Inflammatory macrophage (primary cell): ENCODE data around the gene VAV3.
"Not testable (repeated sequence)": the region's sequence is repeated elsewhere in the genome, so short reads cannot be mapped to it uniquely, and the experiment has no call there.

Experiments
- DNase-seq, 2 donors: peaks; one replicate each; pipeline ENCODE4 v3.0.0-alpha.2; 2020 to 2022

Gene VAV3

GRCh38 chr1:107680579-107680985 lies 284.4 kb downstream of the VAV3 start:
- no peak for DNase-seq

- no peak for DNase-seq
Measured at GRCh38 chr1:107679411-107679953, 285.5 kb downstream of the VAV3 start.

- DNase-seq: no peak
Measured at GRCh38 chr1:107678993-107679392, 286.0 kb downstream of the VAV3 start.

GRCh38 chr1:107677697-107678096 lies 287.3 kb downstream of the VAV3 start:
- DNase-seq: no peak

GRCh38 chr1:107674486-107674885 lies 290.5 kb downstream of the VAV3 start:
- DNase-seq: no peak

GRCh38 chr1:107673006-107673405 lies 292.0 kb downstream of the VAV3 start:
- DNase-seq: no peak

- DNase-seq: no peak
Measured at GRCh38 chr1:107670397-107671040, 294.5 kb downstream of the VAV3 start.

GRCh38 chr1:107669996-107670395 lies 295.0 kb downstream of the VAV3 start:
- no peak for DNase-seq

- DNase-seq: no peak
Measured at GRCh38 chr1:107668762-107669161, 296.2 kb downstream of the VAV3 start.

- DNase-seq: no peak
Measured at GRCh38 chr1:107666493-107666892, 298.5 kb downstream of the VAV3 start.

- no peak for DNase-seq
Measured at GRCh38 chr1:107664982-107665925, 299.7 kb downstream of the VAV3 start.

GRCh38 chr1:107662971-107663370 lies 302.0 kb downstream of the VAV3 start:
- no peak for DNase-seq

GRCh38 chr1:107661158-107661557 lies 303.8 kb downstream of the VAV3 start:
- DNase-seq: no peak

- DNase-seq: no peak
Measured at GRCh38 chr1:107659961-107660360, 305.0 kb downstream of the VAV3 start.

GRCh38 chr1:107657356-107657755 lies 307.6 kb downstream of the VAV3 start:
- DNase-seq: no peak

GRCh38 chr1:107653765-107654164 lies 311.2 kb downstream of the VAV3 start:
- no peak for DNase-seq

- DNase-seq: no peak
Measured at GRCh38 chr1:107653005-107653404, 312.0 kb downstream of the VAV3 start.

GRCh38 chr1:107650825-107651224 lies 314.2 kb downstream of the VAV3 start:
- not testable (repeated sequence) for DNase-seq

GRCh38 chr1:107649023-107649422 lies 316.0 kb downstream of the VAV3 start:
- no peak for DNase-seq

- no peak for DNase-seq
Measured at GRCh38 chr1:107648071-107648470, 316.9 kb downstream of the VAV3 start.

GRCh38 chr1:107647012-107647411 lies 318.0 kb downstream of the VAV3 start:
- DNase-seq: no peak

GRCh38 chr1:107643766-107644165 lies 321.2 kb downstream of the VAV3 start:
- DNase-seq: no peak

- peak; percentile 13 to 26 for DNase-seq
Measured at GRCh38 chr1:107640207-107640606, 324.8 kb downstream of the VAV3 start.

GRCh38 chr1:107637101-107637500 lies 327.9 kb downstream of the VAV3 start:
- DNase-seq: no peak
